ENCODE results near the gene ADM2.
A peak's percentile ranks its signal among the peaks of the same experiment; 100 is the strongest.
"Not testable (repeated sequence)": the region's sequence is repeated elsewhere in the genome, so short reads cannot be mapped to it uniquely, and the experiment has no call there.

The ADM2 gene, protein sequence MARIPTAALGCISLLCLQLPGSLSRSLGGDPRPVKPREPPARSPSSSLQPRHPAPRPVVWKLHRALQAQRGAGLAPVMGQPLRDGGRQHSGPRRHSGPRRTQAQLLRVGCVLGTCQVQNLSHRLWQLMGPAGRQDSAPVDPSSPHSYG

DNA sequence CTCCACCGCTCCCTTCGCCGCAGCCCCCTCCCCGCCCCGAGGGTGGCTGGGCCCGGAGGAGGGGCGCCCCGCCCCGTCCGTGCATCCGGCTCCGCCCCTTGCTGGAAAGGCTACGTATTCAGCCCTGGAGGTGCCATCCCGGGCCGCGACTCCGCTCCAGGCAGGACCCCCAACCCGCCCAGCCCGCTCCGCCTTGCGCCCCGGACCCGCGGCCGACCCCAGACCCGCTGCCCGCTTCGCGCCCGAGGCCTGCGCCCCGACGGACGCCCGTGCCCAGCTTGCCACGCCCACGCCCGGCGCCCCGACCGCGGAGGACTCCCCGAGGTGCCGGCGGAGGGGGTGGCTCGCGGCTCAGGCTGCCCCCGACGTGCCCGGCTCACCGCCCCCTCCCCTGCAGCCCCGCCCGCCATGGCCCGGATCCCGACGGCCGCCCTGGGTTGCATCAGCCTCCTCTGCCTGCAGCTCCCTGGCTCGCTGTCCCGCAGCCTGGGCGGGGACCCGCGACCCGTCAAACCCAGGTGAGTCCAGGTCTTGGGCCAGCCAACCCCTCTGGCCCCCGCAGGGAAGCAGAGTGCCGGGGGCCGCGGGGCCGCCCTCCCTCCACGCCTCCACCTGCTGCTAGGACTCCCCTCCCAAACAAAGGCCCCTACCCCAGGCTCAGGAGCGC lies at the start of gene ADM2:
Gene ADM2, plus strand, starts transcription at position 104 of the 667 bp plus-strand sequence. Its CDS starts 305 bp downstream, at position 409.
- peak; percentile 48 for DNase-seq (ENCODE audit: low read depth)

DNA sequence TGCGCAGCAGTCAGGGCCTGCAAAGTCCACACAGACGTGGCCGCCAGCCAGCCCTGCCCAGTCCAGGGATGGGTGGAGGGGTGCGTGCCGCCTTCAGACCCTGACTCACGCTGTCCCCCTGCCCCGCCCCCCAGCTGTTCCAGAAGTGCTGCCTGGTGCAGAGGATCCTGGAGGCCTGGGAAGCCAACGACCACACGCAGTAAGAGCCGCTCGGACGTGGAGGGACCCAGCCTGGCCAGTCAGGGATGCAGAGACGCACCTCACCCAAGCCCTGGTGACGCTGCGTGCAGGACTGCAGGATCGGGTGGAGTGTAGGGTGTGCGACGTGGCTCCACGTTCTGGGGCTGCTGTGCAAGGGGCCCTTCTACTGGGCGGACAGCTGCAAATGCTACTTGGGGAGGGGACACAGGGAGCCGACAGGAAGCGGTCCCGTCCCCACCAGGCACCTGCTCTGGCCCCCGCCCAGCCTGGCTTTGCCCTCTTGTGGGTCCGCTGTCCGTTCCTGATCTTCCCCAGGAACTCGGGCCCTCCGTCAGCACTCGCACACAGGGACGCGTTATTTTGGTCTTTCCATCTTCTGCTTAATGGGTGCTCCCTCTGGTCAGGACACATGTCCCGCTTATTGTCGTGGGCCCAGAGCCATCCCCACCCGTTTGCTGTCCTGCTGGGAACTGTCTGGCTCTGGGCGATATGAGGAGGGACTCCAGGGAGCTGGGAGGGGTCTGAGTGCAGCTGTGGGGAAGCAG lies 49.0 kb upstream of the ADM2 start:
- no peak for DNase-seq (ENCODE audit: low read depth)

DNA sequence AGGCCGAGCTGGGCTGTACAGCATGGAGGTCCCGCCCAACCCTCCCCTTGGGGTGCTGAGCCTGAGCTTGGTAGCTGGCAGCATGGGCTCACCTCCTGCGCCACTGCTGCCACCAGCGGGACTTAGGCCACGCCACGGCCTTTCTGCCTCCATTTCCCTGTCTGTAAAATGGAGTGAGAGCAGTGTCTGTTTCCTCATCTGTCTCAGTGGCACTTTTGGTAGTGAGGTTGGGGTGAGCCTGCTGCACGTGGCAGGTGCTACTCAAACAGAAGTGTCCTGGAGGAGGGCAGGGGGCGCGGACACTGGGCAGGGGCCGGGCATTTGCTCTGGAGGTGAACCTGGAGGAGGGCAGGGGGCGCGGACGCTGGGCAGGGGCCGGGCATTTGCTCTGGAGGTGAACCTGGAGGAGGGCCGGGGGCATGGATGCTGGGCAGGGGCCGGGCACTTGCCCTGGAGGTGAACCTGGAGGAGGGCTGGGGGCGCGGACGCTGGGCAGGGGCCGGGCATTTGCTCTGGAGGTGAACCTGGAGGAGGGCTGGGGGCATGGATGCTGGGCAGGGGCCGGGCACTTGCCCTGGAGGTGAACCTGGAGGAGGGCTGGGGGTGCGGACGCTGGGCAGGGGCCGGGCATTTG lies 48.3 kb upstream of the ADM2 start:
- DNase-seq (ENCODE audit: low read depth): not testable (repeated sequence)

DNA sequence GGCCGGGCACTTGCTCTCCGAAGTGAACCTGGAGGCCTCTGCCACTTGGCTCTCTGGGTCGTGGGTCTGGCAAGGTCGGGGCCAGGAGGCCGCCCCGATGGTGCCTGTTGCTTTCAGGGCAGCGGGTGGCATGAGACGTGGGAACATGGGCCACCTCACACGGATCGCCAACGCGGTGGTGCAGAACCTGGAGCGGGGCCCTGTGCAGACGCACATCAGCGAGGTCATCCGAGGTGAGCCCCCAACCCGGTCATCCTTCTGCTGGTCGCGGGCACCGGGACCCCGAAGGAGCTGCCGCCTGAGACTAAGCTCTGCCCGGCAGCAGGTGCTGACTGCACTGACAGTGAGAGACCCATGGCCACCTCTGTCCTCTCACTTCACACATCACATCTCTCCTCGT lies 46.5 kb upstream of the ADM2 start:
- no peak for DNase-seq (ENCODE audit: low read depth)

DNA sequence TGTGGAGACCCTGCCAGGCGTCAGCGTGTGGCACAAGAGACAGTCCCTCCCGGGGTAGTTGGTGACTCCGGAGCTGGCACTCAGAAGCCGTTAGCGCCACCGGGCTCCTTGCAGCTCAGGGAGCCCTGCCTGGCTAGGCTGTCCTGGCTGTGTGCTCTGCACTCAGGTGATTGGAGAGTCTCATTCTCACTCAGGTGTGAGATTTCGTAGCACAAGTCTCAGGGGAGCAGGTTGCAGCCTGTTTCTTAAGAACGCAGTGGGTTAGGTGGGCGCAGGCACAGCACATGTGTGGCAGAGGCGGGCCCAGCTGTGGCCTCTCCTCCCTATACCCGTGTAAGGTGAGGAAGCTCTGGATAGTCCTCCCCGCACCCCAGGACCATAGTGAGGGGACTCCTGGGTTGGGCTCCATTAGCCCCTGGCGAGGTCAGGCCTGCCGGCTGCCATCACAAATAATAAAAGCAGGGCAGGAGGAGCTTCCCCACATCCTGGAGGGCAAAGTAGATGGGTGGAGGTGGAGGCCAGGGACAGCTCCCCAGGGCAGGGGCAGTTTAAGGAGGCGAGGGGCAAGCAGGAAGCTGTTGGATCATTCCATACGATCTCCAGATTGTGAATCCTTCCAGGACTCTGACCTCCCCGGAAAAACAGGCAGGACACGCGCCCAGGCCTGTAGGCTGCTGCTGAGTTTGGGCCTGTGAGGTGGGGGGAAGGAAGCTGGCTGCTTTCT lies 45.9 kb upstream of the ADM2 start:
- DNase-seq (ENCODE audit: low read depth): no peak

DNA sequence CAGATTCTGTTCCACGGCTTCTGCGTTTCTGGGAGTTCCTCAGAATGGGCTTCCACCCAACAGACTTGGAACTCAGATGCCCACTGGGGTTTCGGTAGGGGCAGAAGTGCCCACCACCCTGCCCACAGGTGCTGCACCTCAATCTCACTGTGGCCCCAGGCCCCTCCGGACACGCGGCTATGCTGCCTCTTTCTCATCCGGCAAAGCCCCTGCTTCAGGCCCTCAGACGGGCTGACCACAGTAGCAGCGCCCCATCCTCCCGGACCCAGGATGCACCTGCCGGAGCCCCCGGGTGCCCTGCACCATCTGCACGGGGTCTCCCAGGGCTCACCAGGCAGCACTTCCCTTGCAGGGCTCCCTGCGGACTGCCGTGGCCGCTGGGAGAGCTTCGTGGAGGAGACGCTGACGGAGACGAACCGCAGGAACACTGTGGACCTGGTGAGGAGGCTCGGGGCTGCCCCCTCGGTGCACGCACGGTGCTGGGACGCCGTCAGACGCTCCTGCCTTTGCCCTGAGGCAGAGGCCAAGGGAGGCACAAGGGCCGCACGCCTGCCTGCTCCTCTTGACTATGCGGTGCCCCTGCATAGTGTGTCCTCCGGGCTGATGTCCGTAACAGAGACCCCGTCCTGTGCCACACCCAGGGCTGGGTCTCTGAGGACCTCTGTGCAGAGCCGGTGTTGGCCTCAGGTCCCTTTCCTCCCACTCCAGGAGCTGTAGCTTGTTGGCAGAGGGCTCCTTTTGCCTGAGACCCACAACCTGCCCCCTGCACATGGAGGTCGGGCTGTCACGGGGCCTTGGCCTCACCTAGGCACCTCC lies 45.1 kb upstream of the ADM2 start:
- DNase-seq (ENCODE audit: low read depth): no peak

DNA sequence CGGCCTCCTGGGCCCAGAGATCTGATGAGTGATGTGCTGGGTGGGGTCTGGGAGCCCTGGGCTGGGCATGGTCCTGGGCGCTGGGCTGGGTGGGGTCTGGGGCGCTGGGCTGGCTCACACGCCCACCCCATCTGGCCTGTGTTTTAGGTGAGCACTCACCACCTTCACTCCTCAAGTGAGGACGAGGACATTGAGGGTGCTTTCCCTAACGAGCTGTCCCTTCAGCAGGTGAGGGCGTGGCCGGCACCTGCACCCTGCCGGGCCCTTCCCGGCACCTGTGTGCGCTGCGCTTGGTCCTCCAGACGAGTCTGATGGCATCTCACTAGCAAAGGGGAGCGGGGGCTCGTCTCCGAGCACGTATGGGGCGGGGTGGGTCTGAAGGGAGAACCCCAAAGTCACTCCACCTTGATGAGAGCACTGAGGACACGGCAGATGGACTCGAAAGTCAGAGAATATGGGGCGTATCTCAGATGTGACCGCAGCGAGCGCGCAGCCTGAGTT lies 44.5 kb upstream of the ADM2 start:
- DNase-seq (ENCODE audit: low read depth): no peak

DNA sequence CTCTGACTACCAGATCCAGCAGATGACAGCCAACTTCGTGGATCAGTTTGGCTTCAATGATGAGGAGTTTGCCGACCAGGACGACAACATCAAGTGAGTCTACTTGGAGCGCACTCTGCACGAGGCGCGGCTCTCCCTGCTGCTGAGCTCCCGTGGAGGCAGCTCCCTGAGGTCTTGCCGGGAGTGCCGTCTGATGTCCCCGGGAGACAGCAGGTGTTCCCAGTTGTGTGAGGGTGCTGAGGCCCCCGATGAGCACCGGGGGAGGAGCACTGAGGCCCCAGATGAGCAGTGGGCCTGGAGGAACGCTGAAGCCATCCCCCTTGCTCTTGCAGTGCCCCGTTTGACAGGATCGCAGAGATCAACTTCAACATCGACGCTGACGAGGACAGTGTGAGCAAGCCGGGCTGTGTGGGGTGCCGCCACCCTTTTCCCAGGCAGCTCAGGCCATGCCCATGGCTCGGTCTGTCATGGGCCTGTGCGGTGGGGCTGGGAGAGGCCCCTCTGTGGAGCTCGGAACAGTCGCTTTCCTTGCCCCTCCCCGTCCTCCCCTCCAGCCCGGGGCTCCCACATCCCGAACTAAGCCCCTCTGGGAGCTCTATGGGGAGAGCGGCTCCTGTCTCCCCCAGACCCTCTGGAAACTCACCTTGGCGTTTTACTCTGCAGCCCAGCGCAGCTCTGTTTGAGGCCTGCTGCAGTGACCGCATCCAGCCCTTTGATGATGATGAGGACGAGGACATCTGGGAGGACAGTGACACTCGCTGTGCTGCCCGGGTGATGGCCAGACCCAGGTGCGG lies 43.6 kb upstream of the ADM2 start:
- DNase-seq (ENCODE audit: low read depth): no peak

DNA sequence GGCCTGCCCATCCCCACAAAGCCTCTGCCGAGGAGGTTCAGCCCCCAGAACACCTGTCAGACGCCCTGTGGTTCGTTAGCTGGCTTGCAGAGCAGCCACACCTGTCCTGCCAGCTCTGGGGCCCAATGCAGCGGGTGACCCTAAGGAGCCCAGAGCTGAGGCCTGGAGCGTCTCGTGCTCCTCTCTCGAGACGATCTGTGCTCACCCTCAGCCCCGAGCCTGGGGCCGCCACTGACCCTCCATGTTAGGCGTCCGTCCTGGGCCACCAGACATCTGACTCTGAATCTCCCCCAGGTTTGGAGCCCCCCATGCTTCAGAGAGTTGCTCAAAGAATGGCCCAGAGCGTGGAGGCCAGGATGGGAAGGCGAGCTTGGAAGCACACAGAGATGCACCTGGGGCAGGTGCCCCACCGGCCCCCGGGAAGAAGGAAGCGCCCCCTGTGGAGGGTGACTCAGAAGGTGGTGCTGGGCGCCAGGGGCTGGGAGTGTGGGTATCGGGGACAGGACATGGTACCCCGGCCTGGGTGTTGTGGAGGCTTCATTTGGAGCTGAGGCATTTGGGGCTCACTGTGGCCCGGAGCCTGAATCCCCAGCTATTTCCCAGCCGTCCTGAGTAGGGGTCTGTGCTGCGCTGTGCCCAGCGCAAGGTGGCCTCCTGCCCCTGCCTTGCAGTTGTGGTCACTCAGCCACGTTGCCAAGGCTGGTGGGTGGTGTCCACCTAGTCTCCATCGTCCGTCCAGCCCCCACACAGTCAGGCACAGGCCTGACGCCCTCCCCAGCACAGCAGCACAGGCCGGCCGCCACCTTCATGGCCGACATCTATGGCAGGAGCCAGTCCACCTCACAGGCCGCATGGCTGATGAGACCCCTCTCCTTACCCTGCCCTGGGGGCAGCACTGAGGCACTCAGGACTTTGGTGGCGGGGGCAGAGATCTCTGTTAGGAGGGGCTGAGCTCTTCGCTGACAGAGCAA lies 42.8 kb upstream of the ADM2 start:
- DNase-seq (ENCODE audit: low read depth): no peak

DNA sequence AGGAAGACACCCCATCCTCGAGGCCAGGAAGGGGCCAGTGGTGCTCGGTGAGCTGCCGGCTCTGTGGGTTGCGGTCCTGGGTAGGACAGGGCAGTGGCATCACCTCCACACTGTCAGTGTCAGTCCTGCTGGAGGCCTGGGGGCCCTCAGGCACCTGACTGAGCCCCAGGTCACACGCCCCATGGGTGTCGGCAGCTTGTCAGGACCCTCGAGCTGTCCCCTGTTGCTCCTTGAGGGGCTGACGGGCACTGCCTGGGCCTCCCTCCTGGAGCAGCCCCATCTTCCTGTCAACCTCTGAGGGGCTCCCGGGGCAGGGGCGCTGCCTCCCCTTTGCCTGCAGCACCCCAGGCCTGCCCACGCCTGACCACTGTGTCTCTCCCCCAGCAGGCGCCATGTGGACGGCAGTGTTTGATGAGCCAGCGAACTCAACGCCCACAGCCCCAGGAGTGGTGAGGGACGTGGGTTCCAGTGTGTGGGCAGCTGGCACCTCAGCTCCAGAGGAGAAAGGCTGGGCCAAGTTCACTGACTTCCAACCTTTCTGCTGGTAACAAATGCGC lies 42.0 kb upstream of the ADM2 start:
- no peak for DNase-seq (ENCODE audit: low read depth)

DNA sequence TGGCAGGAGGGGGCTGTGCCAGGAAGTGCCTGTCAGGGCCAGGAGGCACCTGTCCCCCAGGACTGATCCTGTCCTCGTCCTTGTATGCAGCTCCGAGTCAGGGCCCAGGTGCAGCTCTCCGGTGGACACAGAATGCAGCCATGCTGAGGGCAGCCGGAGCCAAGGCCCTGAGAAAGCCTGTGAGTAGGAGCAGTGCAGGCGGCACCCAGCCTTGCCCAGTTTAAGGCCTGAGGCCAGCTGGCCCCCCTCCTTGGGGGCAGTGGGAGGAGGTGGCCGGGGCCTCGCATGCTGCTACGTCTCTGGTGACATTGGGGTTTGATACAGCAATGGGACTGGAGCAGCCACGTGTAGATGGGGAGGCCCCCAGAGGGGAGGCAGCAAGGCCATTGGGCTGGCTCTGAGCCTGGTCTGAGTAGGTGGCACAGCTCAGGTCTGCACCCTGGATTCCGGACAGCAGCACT lies 41.4 kb upstream of the ADM2 start:
- DNase-seq (ENCODE audit: low read depth): no peak

DNA sequence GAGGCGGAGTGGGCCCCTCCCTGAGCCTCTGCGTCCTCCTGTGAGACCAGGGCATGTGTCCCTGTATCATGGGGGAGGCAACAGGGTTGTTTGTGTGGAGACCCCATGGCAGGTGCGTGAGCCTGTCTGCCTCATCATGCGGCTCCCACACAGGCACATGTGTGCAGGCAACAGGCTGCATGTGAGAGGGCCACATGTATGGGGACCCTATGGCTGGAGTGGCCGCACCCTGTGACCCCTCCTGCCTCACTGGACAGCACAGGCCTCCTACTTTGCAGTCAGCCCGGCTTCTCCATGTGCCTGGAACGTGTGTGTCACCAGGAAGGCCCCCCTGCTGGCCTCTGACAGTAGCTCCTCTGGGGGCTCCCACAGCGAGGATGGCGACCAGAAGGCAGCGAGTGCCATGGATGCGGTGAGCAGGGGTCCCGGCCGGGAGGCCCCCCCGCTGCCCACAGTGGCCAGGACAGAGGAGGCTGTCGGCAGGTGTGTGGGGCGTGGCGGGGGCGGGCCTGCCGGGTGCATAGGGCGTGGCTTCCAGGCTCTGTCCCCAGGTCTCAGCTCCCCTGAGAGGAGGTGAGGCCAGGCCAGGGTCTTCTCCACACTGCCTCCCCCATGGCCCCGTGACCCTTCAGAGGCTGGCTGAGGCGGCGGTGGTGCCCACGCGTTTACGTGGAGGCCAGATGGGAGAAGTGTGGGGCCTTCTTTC lies 40.6 kb upstream of the ADM2 start:
- DNase-seq (ENCODE audit: low read depth): no peak

DNA sequence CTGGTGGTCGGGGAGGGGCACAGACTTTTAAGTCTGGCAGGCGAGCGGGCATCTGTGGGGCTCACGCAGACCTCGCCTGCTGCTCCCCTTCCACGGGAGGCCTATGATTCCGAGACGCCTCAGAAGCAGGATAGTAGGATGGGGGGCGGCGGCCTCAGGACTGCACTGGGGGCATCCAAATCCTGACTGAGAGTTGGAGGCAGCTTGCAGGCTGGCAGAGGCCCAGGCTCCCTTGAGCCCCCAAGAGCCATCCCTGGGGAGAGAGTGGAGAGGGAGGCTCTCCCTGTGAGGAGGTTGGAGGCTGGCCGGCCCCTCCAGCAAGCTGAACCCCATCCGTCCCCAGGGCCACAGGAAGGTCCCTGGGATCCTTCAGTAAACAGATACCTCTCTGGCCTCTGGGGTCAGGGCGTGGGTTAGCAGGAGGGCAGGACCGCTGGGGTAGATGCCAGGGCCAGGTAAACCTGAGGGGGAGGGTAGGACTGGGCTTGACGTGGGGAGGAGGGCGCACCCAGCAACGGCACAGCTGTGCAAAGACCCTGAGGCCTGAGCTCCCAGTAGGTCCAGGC lies 39.8 kb upstream of the ADM2 start:
- no peak for DNase-seq (ENCODE audit: low read depth)

DNA sequence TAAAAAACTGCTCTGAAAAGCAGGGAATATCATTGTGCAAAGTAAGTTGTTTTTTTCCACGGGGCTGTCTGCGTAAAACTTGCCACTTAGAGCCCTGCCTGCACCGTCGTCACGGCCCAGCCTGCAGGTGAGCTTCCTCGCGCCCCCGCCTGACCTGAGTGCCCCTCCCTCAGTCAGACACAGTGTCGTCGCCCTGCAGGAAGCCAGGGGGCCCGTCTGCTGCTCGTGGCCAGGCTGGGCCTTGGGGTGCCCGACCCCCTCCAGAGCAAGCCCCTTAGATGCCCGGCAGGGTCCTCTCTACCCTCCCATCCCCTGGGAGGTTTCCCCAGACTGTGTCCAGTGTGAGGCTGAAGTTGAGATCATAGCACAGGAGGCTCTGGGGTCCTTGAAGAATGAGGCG lies 38.1 kb upstream of the ADM2 start:
- DNase-seq (ENCODE audit: low read depth): no peak

DNA sequence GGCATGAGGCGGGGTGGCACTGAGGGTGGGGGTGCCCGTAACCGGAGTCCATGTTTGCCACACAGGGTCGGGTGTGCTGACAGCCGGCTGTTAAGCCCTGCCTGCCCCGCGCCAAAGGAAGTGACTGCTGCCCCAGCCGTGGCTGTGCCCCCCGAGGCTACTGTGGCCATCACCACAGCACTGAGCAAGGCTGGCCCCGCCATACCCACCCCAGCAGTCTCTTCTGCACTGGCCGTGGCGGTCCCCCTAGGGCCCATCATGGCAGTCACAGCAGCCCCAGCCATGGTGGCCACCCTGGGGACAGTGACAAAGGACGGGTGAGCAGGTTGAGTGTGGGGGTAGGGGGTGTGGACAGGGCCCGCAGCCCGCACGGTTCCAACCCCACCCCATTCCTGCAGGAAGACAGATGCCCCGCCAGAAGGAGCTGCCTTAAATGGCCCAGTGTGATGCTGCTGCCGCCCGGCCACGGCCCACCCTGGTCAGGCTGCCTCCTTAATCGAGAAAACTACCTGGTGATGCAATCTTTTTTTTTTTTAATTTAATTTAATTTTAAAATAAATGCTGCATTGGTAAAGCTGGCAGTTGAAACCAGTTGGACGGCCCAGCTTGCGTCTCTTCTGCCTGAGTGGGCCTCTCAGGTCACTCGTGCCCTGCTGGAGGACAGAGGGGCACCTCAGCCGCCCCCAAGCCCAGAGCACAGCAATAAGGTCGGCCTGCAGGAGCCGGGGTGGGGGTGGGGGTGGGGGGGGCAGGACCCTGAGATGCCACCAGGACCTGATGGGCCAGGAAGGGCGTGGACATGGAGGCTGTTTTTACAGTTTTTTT lies 37.3 kb upstream of the ADM2 start:
- DNase-seq (ENCODE audit: low read depth): no peak

DNA sequence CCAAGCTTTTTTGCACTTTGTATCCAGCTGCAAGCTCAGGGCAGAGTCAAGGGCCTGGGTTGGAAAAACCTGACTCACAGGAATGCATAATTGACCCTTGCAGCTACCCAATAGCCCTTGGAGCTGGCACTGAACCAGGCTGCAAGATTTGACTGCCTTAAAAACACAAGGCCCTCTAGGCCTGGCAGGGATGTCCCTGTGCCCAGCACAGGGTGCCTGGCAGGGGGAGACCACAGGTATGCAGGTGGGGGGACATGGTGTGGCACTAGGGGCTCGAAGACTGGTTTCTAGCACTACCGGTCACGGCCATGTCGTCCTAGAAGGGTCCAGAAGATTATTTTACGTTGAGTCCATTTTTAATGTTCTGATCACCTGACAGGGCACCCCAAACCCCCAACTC lies 36.7 kb upstream of the ADM2 start:
- no peak for DNase-seq (ENCODE audit: low read depth)
